GM12878 (cell line): ENCODE measurements around the gene BAIAP2L1. TPM values are rescaled to one million over a fixed set of nuclear protein-coding genes. Genes with fewer than 3 reads are reported as not detected.

ENCODE experiments used
- ATAC-seq: fragments of 200-7000 bp; cut with Tn5 transposase; 3 replicates; pipeline ENCODE4 v1.9.1; 2020; ENCODE audit warnings: mild to moderate bottlenecking, moderate library complexity
- BruUV-seq: library from RNA; stranded (reverse); fragments of 400-500 nt; replicated peaks from 2 replicates; lab custom pipeline; 2021; lab: Mats Ljungman, UMichigan
- CTCF ChIA-PET: fragments of 300-600 bp; sonication (Branson Sonifier 250); formaldehyde crosslinking; extraction: SDS; loops from one replicate; lab custom pipeline; 2021; ENCODE audit warnings: inconsistent platforms; lab: Yijun Ruan, JAX
- POLR2A ChIA-PET: fragments of 350-600 bp; formaldehyde crosslinking; extraction: SDS; loops from one replicate; lab custom pipeline; 2021; ENCODE audit warnings: inconsistent platforms; lab: Charles Lee
- RAD21 ChIA-PET: fragments of 300-600 bp; sonication (Branson Sonifier 250); formaldehyde crosslinking; loops from one replicate; lab custom pipeline; 2023; ENCODE audit warnings: antibody characterized with exemption; ENCODE audit not compliant: unreplicated experiment; lab: Charles Lee
- SMC1A ChIA-PET: fragments of 300-600 bp; sonication (Branson Sonifier 250); formaldehyde crosslinking; loops from one replicate; lab custom pipeline; 2023; ENCODE audit not compliant: unreplicated experiment, uncharacterized antibody; lab: Charles Lee
- DNase-seq: peaks from one replicate; pipeline ENCODE4 v3.0.0-alpha.2; 2011; ENCODE audit warnings: low read depth, low spot score
- FAIRE-seq: peaks from 3 replicates; lab custom pipeline; 2011; peaks lifted over from hg19 to GRCh38; lab: Jason Lieb, UNC
- H2AFZ ChIP-seq: 2 replicates; pipeline ENCODE4 v1.6.0; 2011; ENCODE audit warnings: low read depth, low read length, control low read depth; ENCODE audit not compliant: control insufficient read depth
- H3K27ac ChIP-seq: 2 replicates; pipeline ENCODE4 v1.5.1; 2011; ENCODE audit warnings: control low read depth; ENCODE audit not compliant: control insufficient read depth, insufficient read depth
- H3K27me3 ChIP-seq, 2 experiments: replicated peaks in 1 of 2; 2 replicates each; pipeline versions ENCODE4 v1.6.0 to v1.6.1; 2011; ENCODE audit warnings: low read length in 1 of 2; ENCODE audit not compliant: control insufficient read depth in 2 of 2, insufficient read depth in 2 of 2
- H3K36me3 ChIP-seq, 2 experiments: 2 replicates each; pipeline ENCODE4 v1.5.1; 2011; ENCODE audit warnings: low read length in 1 of 2; ENCODE audit not compliant: control insufficient read depth in 2 of 2, insufficient read depth in 2 of 2
- H3K4me1 ChIP-seq: 2 replicates; pipeline ENCODE4 v1.6.1; 2011; ENCODE audit warnings: mild to moderate bottlenecking, low read length, moderate library complexity, mixed read lengths; ENCODE audit not compliant: control insufficient read depth, insufficient read depth
- H3K4me2 ChIP-seq: 2 replicates; pipeline ENCODE4 v1.6.0; 2011; ENCODE audit warnings: control low read depth; ENCODE audit not compliant: control insufficient read depth, insufficient read depth
- H3K4me3 ChIP-seq: fragments of 200-600 bp; sonication (generic); 2 replicates; pipeline ENCODE4 v1.5.1; 2016
- H3K79me2 ChIP-seq: 2 replicates; pipeline ENCODE4 v1.6.0; 2011; ENCODE audit warnings: low read length; ENCODE audit not compliant: control insufficient read depth, insufficient read depth
- H3K9ac ChIP-seq: 2 replicates; pipeline ENCODE4 v1.8.0; 2011; ENCODE audit warnings: low read length, control low read depth, mixed read lengths; ENCODE audit not compliant: control insufficient read depth, insufficient read depth
- H3K9me3 ChIP-seq: replicated peaks from 3 replicates; pipeline ENCODE4 v1.5.1; 2011; ENCODE audit warnings: mild to moderate bottlenecking, low read length; ENCODE audit not compliant: control insufficient read depth, insufficient read depth
- H4K20me1 ChIP-seq: 2 replicates; pipeline ENCODE4 v1.6.0; 2011; ENCODE audit not compliant: control insufficient read depth, insufficient read depth
- CBX5 ChIP-seq: sonication (generic); IDR thresholded peaks from 2 replicates; pipeline ENCODE4 v1.6.1; 2016; ENCODE audit warnings: low read depth, moderate library complexity, mild to moderate bottlenecking, inconsistent platforms
- FOS ChIP-seq: IDR thresholded peaks from 3 replicates; pipeline ENCODE4 v1.6.1; 2011; ENCODE audit warnings: borderline replicate concordance; ENCODE audit not compliant: insufficient read length; ENCODE audit errors: extremely low read depth
- IKZF1 ChIP-seq: fragments of 450-650 bp; conservative IDR thresholded peaks from 2 replicates; pipeline ENCODE4 v1.6.1; 2017; ENCODE audit warnings: antibody characterized with exemption, mild to moderate bottlenecking
- KLF5 ChIP-seq: fragments of 450-650 bp; IDR thresholded peaks from 2 replicates; pipeline ENCODE4 v1.6.1; 2014; ENCODE audit warnings: mild to moderate bottlenecking; ENCODE audit not compliant: partially characterized antibody
- MYC ChIP-seq: IDR thresholded peaks from 2 replicates; pipeline ENCODE4 v1.6.1; 2011; ENCODE audit warnings: mild to moderate bottlenecking, low read length, moderate library complexity, inconsistent platforms; ENCODE audit not compliant: insufficient read depth, insufficient replicate concordance, insufficient read length, severe bottlenecking
- NBN ChIP-seq: fragments of 450-650 bp; IDR thresholded peaks from 2 replicates; pipeline ENCODE4 v1.6.1; 2016
- NFYB ChIP-seq: IDR thresholded peaks from 2 replicates; pipeline ENCODE4 v1.6.1; 2011; ENCODE audit warnings: low read depth, mild to moderate bottlenecking, low read length, improper control_type of control experiment, moderate library complexity; ENCODE audit not compliant: insufficient read depth
- PBX3 ChIP-seq: IDR thresholded peaks from 2 replicates; pipeline ENCODE4 v1.6.1; 2011; ENCODE audit warnings: mild to moderate bottlenecking, low read depth, low read length, moderate library complexity; ENCODE audit not compliant: insufficient replicate concordance
- POLR2AphosphoS5 ChIP-seq: IDR thresholded peaks from 2 replicates; pipeline ENCODE4 v1.6.1; 2011; ENCODE audit warnings: mild to moderate bottlenecking, low read length, inconsistent platforms
- RAD21 ChIP-seq: IDR thresholded peaks from 2 replicates; pipeline ENCODE4 v1.6.1; 2011; ENCODE audit warnings: mild to moderate bottlenecking, low read depth, low read length, moderate library complexity; ENCODE audit not compliant: insufficient read depth
- RFX5 ChIP-seq: IDR thresholded peaks from 2 replicates; pipeline ENCODE4 v1.6.1; 2011; ENCODE audit warnings: low read depth, low read length, improper control_type of control experiment
- SIX5 ChIP-seq: IDR thresholded peaks from 2 replicates; pipeline ENCODE4 v1.6.1; 2011; ENCODE audit warnings: mild to moderate bottlenecking, low read depth, low read length, moderate library complexity; ENCODE audit not compliant: severe bottlenecking
- SMAD1 ChIP-seq: fragments of 450-650 bp; IDR thresholded peaks from 2 replicates; pipeline ENCODE4 v1.6.1; 2018; ENCODE audit warnings: mild to moderate bottlenecking, low read depth; ENCODE audit not compliant: partially characterized antibody
- STAT1 ChIP-seq: fragments of 450-650 bp; conservative IDR thresholded peaks from 2 replicates; pipeline ENCODE4 v1.6.1; 2014; ENCODE audit warnings: antibody characterized with exemption, mild to moderate bottlenecking
- TCF12 ChIP-seq: IDR thresholded peaks from 2 replicates; pipeline ENCODE4 v1.6.1; 2011; ENCODE audit warnings: low read depth, mild to moderate bottlenecking, low read length
- ZNF207 ChIP-seq: fragments of 450-650 bp; IDR thresholded peaks from 2 replicates; pipeline ENCODE4 v1.6.1; 2014; ENCODE audit warnings: antibody characterized with exemption, mild to moderate bottlenecking, borderline replicate concordance
- ZNF217 ChIP-seq: fragments of 450-650 bp; IDR thresholded peaks from 2 replicates; pipeline ENCODE4 v1.6.1; 2017; ENCODE audit warnings: antibody characterized with exemption, mild to moderate bottlenecking
- WGBS: methylation state at CpG from one replicate; pipeline ENCODE4 v1.1.6; 2016; ENCODE audit warnings: low lambda C conversion rate; ENCODE audit not compliant: insufficient replicate concordance, insufficient coverage; ENCODE audit errors: missing lambda C conversion rate; 5-methylcytosine and 5-hydroxymethylcytosine counted together
- in situ Hi-C: fragments of 300-500 bp; cut with MboI; formaldehyde crosslinking; loops from 9 replicates; pipeline ENCODE4 v1.14.3; 2018; ENCODE audit warnings: mixed read lengths
- intact Hi-C: fragments of 100-400 bp; cut with micrococcal nuclease; formaldehyde crosslinking; loops from one replicate; pipeline ENCODE4 v1.14.2; 2022; ENCODE audit not compliant: unreplicated experiment
- polyA plus RNA-seq, 11 experiments: library from polyadenylated mRNA; depleted of rRNA in 4 of 11; unstranded in 6 of 11; stranded (reverse) in 5 of 11; fragments of >200 nt; fragmentation: Nextera tagmentation in 4 of 11; fragmentation: Illumina TruSeq in 1 of 11; extraction: Ambion mirVana in 4 of 11; extraction: Trizol in 1 of 11; gene quantifications; 1 replicate in 1 of 11; 2 replicates in 10 of 11; pipeline versions ENCODE4 v1.2.1 to v1.2.3, GENCODE V29; 2011 to 2016; ENCODE audit warnings: inconsistent platforms in 2 of 11, missing spikeins in 2 of 11, low read depth in 1 of 11
- total RNA-seq, 4 experiments: library from RNA; depleted of rRNA in 3 of 4; stranded (reverse); fragments of >200 nt in 3 of 4; fragmentation: Illumina TruSeq in 1 of 4; extraction: Trizol in 1 of 4; gene quantifications; 2 replicates each; pipeline versions ENCODE4 v1.2.1 to v1.2.3, GENCODE V29; 2013 to 2021

Gene BAIAP2L1
- total and polyA plus RNA-seq, 10 of the 15 experiments (the other 5 are each of a cell fraction or from before 2014, with no cell fraction given), result 8.9 to 60.2 (median 35.7) TPM

GRCh38 chr7:98280296-98280695 is 120.6 kb downstream of the BAIAP2L1 start:
- H2AFZ ChIP-seq, result no peak overlapping the region
- DNase-seq, result no peak
- H3K9ac ChIP-seq, result no peak overlapping the region
- H3K36me3 ChIP-seq, result no peaks in the 10 kb centered on the region; a peak in 1 of 4 replicates
- no peak overlapping the region for H3K4me3 ChIP-seq
- in situ Hi-C loops, result no loop called here
- POLR2A ChIA-PET, result interaction anchor here (0.5 to 0.6 kb wide), 2 partner anchors 68 to 248 kb away, joined by 3 to 5 read pairs; no protein-coding TSS in a partner anchor
- peaks cover 8% of the 10 kb centered on the region for H3K4me1 ChIP-seq
- SMC1A ChIA-PET, result no interaction called here
- no peak overlapping the region for H3K27ac ChIP-seq
- BruUV-seq, result no TSS peak
- peaks cover 2% of the 10 kb centered on the region; the same call in 1 of the 2 replicates for H3K79me2 ChIP-seq
- CTCF ChIA-PET, result interaction anchor here (0.5 to 2.1 kb wide), 2 partner anchors 121 to 561 kb away, joined by 3 to 8 read pairs; partner anchors contain the start of gene BAIAP2L1
- ATAC-seq, result no peak
- no peaks in the 10 kb centered on the region for H3K9me3 ChIP-seq
- H3K27me3 ChIP-seq, result no peaks in the 10 kb centered on the region
- RAD21 ChIA-PET, result interaction anchor here (0.6 kb wide), 1 partner anchor 1802 kb away, joined by 3 read pairs; no protein-coding TSS in a partner anchor
- intact Hi-C loops, result no loop called here
- TF ChIP-seq ZNF217 (no peak), STAT1 (no peak), POLR2AphosphoS5 (no peak), ZNF207 (no peak), RAD21 (no peak), KLF5 (no peak), NFYB (no peak), CBX5 (no peak), RFX5 (no peak), PBX3 (no peak), NBN (no peak), SIX5 (no peak), FOS (no peak), IKZF1 (no peak), TCF12 (no peak), MYC (no peak), SMAD1 (no peak)
- TF ChIP-seq, all 136 proteins: peak for 0
- peak overlapping the region; percentile 96 for H3K4me2 ChIP-seq
- 86% methylated on average over 7 of the region's 7 CpGs for WGBS
- H4K20me1 ChIP-seq, result no peaks in the 10 kb centered on the region
- no peak for FAIRE-seq
